Transverse colon (tissue), 4 donors: ENCODE data around the gene FANCE. TPM values are rescaled to one million over a fixed set of nuclear protein-coding genes. Genes with fewer than 3 reads are reported as not detected.

Experiments
- DNase-seq: peaks from one replicate; pipeline ENCODE4 v3.0.0-alpha.2; 2019
- H3K27ac ChIP-seq, 4 donors: fragments of 200-600 bp; sonication (generic); 2 replicates each; pipeline ENCODE4 v1.5.1; 2016 to 2018; ENCODE audit warnings: inconsistent platforms in 4 of 4
- H3K27me3 ChIP-seq: fragments of 200-600 bp; sonication (generic); 2 replicates; pipeline ENCODE4 v1.5.1; 2017; ENCODE audit warnings: inconsistent platforms
- H3K36me3 ChIP-seq, 4 donors: fragments of 200-600 bp; sonication (generic); 2 replicates each; pipeline ENCODE4 v1.5.1; 2017 to 2019; ENCODE audit warnings: inconsistent platforms in 4 of 4
- H3K4me1 ChIP-seq, 4 donors: fragments of 200-600 bp; sonication (generic); 2 replicates each; pipeline ENCODE4 v1.5.1; 2017 to 2020; ENCODE audit warnings: inconsistent platforms in 4 of 4
- H3K4me3 ChIP-seq, 4 donors: fragments of 200-600 bp; sonication (generic); 1 replicate in 1 of 4; 2 replicates in 3 of 4; pipeline versions ENCODE4 v1.5.1 to v1.6.1; 2017 to 2019; ENCODE audit warnings: inconsistent platforms in 4 of 4
- H3K9me3 ChIP-seq, 2 donors: fragments of 200-600 bp; sonication (generic); 2 replicates each; pipeline ENCODE4 v1.5.1; 2017 to 2019; ENCODE audit warnings: inconsistent platforms in 2 of 2
- EP300 ChIP-seq: sonication (generic); formaldehyde crosslinking; IDR thresholded peaks from one replicate; pipeline ENCODE4 v1.6.1; 2017; ENCODE audit warnings: antibody characterized with exemption, low read depth
- POLR2A ChIP-seq: fragments of 450-650 bp; IDR thresholded peaks from one replicate; pipeline ENCODE4 v1.6.1; 2016; ENCODE audit warnings: antibody characterized with exemption, mild to moderate bottlenecking, moderate library complexity
- POLR2AphosphoS5 ChIP-seq, 3 donors: sonication (generic); formaldehyde crosslinking; IDR thresholded peaks; one replicate each; pipeline ENCODE4 v1.6.1; 2016; ENCODE audit warnings: antibody characterized with exemption in 3 of 3
- WGBS, 2 donors: methylation state at CpG; one replicate each; pipeline ENCODE4 v1.1.5; 2018; ENCODE audit warnings: low coverage in 1 of 2; 5-methylcytosine and 5-hydroxymethylcytosine counted together
- in situ Hi-C, 4 donors: fragments of 200-750 bp; cut with MboI; loops; one replicate each; pipeline versions ENCODE4 v1.15.0 to v1.15.1; 2017; ENCODE audit warnings: low sequenced_read_pairs in 3 of 4, low pct_ligation_motif_present in 1 of 4, low pct_unique_long_range_greater_than_20kb in 1 of 4
- intact Hi-C: fragments of 100-400 bp; cut with DNase I; formaldehyde crosslinking; loops from one replicate; pipeline ENCODE4 v1.15.1; 2023; ENCODE audit warnings: low total_unique reads
- total RNA-seq, 4 donors: library from RNA; depleted of rRNA; stranded (reverse); fragments of >200 nt; gene quantifications; one replicate each; pipeline ENCODE4 v1.1.0, GENCODE V29; 2016
- TF ChIP-seq, protein P1 (sequence below), 5 experiments: fragments of 200-600 bp in 3 of 5; fragments of 450-650 bp in 2 of 5; sonication (generic) in 3 of 5; IDR thresholded peaks; 1 replicate in 2 of 5; 2 replicates in 3 of 5; pipeline ENCODE4 v1.5.1; 2016 to 2017; ENCODE audit warnings: antibody characterized with exemption in 5 of 5, inconsistent platforms in 3 of 5, mild to moderate bottlenecking in 2 of 5, moderate library complexity in 1 of 5

The FANCE gene
- total RNA-seq, 4 donors from 2014 or later: 0.75 to 30.8 (median 3.8) TPM

DNA sequence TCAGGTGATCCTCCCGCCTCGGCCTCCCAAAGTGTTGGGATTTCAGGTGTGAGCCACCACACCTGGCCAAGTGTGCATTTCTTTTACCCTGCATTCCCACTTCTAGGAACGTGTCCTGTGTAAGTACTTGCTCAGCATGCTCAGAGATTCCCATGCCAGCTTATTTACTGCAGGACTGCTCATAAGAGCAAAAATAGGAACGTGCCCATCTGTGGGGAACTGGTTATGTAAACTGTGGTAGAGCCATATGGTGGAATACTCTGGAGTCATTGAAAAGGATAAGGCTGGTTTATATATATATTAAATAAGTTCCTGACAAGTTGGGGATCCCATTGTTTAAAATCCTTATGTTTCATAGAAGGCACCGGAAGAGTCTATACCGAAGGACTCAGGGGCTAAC, 38.2 kb upstream of the FANCE start:
- in situ Hi-C loops: no loop called here

DNA sequence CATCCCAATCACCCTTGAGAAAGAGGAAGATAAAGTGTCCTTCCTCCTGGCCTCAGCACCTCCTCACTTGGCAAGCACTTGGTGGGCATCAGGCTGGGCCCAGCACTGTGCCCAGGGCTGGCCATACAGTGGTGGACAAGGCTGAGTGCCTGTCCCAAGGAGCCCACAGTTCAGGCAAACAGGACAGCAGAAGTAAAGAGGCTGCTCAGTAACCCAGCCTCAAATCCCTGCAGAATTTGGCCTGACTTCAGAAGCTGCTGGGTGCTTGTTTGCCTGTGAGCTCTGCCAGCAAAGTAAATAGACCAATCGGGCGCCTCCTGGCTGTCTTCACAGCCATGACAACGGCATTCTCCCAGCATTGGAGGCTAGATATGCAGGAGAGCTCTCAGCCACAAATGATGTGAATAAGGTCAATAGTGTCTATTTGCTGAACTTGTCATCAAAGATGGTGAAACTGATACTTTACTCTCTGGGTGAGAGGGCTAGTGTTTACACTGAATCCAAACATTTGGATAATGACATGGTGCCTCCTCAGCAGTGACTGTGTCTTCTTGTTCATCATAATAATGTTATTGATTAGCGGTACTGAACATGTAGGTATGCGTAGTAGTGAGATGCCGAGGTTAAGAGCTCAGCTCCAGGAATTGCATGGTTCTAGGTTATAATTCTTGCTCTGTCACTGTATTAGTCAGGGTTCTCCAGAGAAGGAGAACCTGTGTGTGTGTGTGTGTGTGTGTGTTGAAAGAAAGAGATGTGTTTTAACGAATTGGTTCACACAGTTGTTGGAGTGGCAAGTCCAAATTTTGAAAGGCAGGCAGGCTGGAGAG, 36.9 kb upstream of the FANCE start:
- WGBS, 2 donors: 52 to 95% methylated on average over 4 to 7 of the region's 7 CpGs
- Histone ChIP-seq H3K36me3 (peaks cover 0 to 11% (median 0%) of the 10 kb centered on the region in 4 donors), H3K9me3 (no peaks in the 10 kb centered on the region), H3K4me1 (peaks cover 11 to 38% (median 18%) of the 10 kb centered on the region in 4 donors), H3K4me3 (no peak overlapping the region), H3K27me3 (no peaks in the 10 kb centered on the region), H3K27ac (peak overlapping the region in 1 of 4 donors; percentile 23)
- peak; percentile 72 for DNase-seq
- in situ Hi-C loops: no loop called here
- TF ChIP-seq, protein P1, sequence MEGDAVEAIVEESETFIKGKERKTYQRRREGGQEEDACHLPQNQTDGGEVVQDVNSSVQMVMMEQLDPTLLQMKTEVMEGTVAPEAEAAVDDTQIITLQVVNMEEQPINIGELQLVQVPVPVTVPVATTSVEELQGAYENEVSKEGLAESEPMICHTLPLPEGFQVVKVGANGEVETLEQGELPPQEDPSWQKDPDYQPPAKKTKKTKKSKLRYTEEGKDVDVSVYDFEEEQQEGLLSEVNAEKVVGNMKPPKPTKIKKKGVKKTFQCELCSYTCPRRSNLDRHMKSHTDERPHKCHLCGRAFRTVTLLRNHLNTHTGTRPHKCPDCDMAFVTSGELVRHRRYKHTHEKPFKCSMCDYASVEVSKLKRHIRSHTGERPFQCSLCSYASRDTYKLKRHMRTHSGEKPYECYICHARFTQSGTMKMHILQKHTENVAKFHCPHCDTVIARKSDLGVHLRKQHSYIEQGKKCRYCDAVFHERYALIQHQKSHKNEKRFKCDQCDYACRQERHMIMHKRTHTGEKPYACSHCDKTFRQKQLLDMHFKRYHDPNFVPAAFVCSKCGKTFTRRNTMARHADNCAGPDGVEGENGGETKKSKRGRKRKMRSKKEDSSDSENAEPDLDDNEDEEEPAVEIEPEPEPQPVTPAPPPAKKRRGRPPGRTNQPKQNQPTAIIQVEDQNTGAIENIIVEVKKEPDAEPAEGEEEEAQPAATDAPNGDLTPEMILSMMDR (IDR thresholded peaks at IDR 0.05): peak; percentile 40 to 66 (median 59)
- no peak for TF ChIP-seq POLR2AphosphoS5 (IDR thresholded peaks at IDR 0.05)
- no peak for TF ChIP-seq EP300
- TF ChIP-seq POLR2A: no peak
- intact Hi-C loops: loop anchor here (10.0 kb wide), 1 partner anchor 60 kb away; no protein-coding TSS in a partner anchor

More for the DNA sequence above, 38.2 kb upstream of the FANCE start:
- Histone ChIP-seq H3K4me3 (no peak overlapping the region), H3K27ac (no peak overlapping the region), H3K9me3 (no peaks in the 10 kb centered on the region), H3K4me1 (peaks cover 11 to 30% (median 18%) of the 10 kb centered on the region in 4 donors), H3K36me3 (peaks cover 0 to 11% (median 0%) of the 10 kb centered on the region in 4 donors), H3K27me3 (no peaks in the 10 kb centered on the region)
- TF ChIP-seq EP300 (no peak), POLR2A (no peak)
- TF ChIP-seq, protein P1 (IDR thresholded peaks at IDR 0.05): no peak
- intact Hi-C loops: loop anchor here (10.0 kb wide), 1 partner anchor 59 kb away; no protein-coding TSS in a partner anchor
- DNase-seq: no peak
- WGBS, 2 donors: 93 to 100% methylated on average over 2 to 6 of the region's 6 CpGs

DNA sequence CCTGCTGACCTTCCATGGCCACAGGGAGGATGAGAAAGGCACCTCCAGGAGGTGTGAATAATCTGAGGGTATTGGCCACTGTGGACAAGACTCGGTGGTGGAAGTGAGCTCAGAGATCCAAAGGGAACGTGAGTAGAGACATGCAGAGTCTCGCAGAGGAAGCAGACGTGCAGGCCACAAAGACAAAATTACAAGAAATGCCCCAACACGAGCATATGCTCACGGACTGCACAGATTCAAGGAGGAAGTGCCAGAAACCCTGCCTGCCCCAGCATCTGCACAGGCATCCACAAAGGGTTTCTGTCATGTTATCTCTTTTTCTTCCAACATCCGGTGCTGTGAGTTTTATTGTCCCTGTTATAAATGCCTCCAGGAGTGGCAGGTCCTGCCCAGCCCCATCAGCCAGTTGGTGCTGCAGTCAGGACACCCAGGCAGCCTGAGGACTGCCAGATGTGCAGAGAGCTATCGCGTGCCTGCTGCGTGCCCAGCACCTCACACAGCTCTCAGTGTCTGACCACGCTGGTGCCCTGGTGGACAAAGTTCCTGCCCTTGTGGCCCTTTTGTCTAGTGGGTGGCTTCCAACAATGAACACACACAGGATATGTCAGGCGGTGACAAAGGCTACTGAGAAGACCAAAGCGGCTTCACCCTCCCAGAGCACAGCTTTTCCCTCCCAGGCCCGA, 34.0 kb upstream of the FANCE start:
- no peak overlapping the region for H3K4me3 ChIP-seq
- peaks cover 11 to 38% (median 18%) of the 10 kb centered on the region in 4 donors for H3K4me1 ChIP-seq
- 28 to 58% methylated on average over 8 to 14 of the region's 14 CpGs for WGBS, 2 donors
- in situ Hi-C loops (no loop called here), intact Hi-C loops (loop anchor here (10.0 kb wide), 1 partner anchor 63 kb away; no protein-coding TSS in a partner anchor)
- TF ChIP-seq POLR2A: no peak
- peak in 1 of 3 donors; percentile 16 for TF ChIP-seq POLR2AphosphoS5 (IDR thresholded peaks at IDR 0.05)
- H3K27ac ChIP-seq: peak overlapping the region; percentile 28 to 54 (median 34)
- H3K9me3 ChIP-seq: no peaks in the 10 kb centered on the region
- H3K27me3 ChIP-seq: no peaks in the 10 kb centered on the region
- peaks cover 0 to 16% (median 3%) of the 10 kb centered on the region in 4 donors for H3K36me3 ChIP-seq
- DNase-seq: peak; percentile 64

DNA sequence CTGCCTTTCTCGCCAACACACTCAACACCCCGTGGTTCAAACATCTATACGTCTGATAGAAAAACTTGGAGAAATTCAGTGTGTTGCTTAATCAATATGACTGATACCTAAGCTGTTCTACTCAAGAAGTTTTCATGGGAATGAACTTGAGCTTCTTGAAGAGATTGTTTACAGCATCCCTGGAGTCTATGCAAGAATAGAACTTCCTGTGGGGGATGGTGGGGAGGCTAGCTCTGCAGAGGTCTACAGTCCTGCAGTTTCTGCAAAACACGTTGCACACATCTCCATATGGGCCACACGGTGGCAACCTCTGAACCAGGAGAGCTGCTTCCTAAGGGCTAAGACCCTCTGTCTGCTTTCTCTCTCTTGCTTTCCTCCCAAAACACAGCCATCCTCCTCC, 32.7 kb upstream of the FANCE start:
- in situ Hi-C loops: no loop called here
- Histone ChIP-seq H3K9me3 (no peaks in the 10 kb centered on the region), H3K27ac (no peak overlapping the region), H3K4me1 (peaks cover 11 to 37% (median 17%) of the 10 kb centered on the region in 4 donors), H3K4me3 (no peak overlapping the region), H3K27me3 (no peaks in the 10 kb centered on the region), H3K36me3 (peaks cover 0 to 25% (median 8%) of the 10 kb centered on the region in 4 donors)
- no peak for DNase-seq
- intact Hi-C loops: loop anchor here (10.0 kb wide), 1 partner anchor 65 kb away; no protein-coding TSS in a partner anchor
- TF ChIP-seq POLR2AphosphoS5 (IDR thresholded peaks at IDR 0.05) (no peak), EP300 (no peak), POLR2A (no peak)
- TF ChIP-seq, protein P1 (IDR thresholded peaks at IDR 0.05): no peak
- 73% methylated on average over 5 of the region's 5 CpGs; no CpG with 5 or more reads in 1 of the 2 donors for WGBS, 2 donors
